Measurements from ENCODE around the gene WDR90.

Gene WDR90

DNA sequence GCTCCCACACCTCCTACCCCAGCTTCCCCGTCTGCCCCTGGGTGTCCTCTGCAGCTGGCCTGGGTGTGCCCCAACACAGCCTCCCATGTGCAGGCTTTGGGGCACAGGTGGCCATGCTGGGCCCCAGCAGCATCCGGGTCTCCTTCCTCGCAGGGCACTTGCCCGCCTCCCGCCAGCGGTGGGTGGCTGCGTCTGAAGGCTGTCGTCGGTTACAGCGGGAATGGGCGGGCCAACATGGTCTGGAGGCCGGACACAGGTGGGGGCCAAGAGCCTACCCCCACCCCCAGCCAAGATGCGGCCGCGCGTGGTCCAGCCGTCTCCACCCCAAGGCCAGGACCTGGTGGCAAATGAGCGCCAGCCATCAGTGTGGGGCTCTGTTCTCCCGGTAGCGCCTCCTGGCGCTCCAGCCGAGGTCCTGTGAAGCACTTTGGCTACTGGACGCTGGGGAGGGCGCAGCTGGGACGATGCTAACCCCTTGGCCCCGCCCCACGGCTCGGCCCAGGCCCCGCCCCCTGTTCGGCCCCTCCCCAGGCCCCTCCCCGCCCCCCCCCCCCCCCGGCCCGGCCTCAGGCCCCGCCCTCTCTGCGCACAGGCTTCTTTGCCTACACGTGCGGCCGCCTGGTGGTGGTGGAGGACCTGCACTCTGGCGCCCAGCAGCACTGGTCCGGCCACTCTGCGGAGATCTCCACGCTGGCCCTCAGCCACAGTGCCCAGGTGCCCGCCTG is 11.5 kb downstream of the WDR90 start:
- DNase-seq (ENCODE audit: low spot score) = peak; percentile 89

DNA sequence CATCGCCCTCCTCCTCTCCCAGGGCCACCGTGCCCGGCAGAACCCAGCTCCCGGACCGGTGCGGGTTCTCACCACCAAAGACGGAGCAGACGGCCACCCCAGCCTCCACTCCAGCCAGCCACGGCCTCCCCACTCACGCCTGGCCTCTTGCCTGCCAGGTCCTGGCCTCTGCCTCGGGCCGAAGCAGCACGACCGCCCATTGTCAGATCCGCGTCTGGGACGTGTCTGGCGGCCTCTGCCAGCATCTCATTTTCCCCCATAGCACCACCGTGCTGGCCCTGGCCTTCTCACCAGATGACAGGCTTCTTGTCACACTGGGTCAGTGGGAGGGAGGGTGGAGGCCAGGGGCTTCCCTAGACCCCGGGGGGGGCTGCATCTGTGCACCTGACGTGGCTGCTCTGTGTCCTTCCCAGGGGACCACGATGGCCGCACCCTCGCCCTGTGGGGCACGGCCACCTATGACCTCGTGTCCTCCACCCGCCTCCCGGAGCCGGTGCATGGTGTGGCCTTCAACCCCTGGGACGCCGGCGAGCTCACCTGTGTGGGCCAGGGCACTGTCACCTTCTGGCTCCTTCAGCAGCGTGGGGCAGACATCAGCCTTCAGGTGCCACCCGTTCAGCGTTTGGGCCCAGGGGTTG is 12.1 kb downstream of the WDR90 start:
- DNase-seq (ENCODE audit: low spot score) = no peak

DNA sequence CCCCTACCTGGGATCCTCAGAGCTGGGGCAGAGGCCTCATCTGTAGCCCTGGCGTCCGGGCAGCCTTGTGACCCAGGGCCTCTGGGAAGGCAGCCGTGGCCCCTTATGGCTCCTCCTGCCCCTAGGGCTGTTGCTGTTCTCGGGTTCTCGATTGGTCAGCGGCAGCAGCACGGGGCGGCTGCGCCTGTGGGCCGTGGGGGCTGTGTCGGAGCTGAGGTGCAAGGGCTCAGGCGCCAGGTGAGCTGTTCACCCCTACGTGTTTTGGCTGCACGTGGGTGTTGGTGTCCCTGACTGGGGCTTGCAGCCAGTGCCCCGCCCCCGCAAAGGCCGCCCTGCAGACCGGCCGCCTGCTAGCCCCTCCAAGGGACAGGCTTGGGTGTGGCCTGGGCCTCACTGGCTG is 12.9 kb downstream of the WDR90 start:
- DNase-seq (ENCODE audit: low spot score) = no peak

DNA sequence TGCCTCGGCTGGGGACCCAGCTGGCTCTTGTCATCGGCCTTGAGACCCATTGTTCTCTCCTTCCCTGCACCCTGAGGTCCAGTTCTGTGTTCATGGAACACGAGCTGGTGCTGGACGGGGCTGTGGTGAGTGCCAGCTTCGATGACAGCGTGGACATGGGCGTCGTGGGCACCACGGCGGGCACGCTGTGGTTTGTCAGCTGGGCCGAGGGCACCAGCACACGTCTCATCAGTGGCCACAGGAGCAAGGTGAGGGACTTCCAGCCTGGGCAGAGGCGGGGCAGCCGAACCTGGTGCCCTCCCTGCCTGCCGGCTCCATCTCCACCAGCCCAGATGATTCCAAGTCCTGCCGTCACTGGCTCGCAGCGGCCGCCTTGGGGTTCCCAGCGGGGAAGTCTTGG is 13.4 kb downstream of the WDR90 start:
- no peak for DNase-seq (ENCODE audit: low spot score)

DNA sequence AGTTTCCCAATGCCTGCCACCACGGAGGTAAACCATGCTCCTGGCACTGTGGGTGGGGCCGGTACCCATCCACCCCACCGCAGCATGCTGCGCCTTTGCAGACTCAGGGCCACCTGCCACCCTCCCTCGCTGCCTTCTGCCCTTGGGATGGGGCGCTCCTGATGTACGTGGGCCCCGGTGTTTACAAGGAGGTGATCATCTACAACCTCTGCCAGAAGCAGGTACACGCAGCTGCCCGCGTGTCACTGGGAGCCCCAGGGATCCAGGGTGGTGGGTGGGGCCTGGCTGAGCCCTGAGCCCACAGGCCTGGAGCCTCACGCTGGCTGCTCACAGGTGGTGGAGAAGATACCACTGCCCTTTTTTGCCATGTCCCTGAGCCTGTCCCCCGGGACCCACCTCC is 17.4 kb downstream of the WDR90 start:
- DNase-seq (ENCODE audit: low spot score) = no peak

DNA sequence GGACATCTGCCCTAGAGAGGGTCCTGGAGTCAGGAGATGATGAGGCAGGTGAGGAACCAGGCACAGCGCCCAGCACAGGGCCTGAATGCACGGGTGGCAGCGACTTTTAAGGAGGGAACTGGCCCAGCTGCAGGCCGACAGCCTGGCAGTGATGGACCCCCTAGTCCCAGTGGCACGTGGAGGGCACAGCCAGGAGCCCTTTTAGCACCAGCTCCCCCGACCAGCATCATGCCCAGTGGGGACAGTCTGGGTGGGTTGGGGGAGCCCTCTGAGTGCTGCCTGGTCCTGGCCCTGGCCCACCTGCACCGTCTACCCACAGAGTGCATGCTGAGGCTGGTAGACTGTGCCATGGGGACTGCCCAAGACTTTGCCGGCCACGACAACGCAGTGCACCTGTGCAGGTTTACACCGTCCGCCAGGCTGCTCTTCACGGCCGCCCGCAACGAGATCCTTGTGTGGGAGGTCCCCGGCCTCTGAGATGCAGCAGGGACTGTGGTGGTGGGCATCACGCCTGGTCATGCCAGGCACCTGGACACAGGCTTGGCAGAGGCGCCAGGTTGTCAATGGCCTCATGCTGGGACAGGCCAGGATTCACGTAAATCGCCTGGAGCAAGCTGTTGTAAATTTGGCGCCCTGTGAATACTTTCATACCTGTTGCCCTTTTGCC is 18.1 kb downstream of the WDR90 start:
- no peak for DNase-seq (ENCODE audit: low spot score)

DNA sequence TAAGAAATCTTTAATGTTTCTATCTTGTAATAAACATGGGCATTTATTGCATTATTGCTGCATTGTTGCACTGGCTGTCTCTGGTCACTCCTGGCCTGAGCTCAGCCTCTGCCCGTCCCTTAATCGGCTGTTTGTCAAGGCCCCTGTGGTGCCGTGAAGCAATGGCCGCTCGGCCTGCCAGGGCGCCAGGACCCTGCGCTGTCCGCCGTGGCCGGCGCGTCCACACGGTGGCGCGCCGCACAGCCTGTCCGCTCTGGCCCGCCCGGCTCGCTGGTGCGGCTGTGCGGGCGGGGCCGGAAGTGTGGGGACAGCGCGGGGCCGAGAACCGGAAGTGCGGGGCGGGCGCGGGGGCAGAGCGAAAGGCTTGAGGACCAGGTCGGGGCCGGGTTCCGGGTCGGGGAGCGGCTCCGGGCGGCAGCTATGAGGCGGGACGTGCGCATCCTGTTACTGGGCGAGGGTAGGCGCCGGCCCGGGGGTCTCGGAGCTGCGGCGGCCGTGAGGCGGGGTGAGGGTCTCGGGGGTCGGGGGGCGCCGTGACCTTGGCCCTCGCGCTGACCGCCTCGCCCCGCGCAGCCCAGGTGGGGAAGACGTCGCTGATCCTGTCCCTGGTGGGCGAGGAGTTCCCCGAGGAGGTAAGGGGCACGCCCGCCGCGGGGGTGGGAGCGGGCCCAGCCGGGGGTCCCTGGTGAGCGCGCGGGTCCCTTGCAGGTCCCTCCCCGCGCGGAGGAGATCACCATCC is 18.8 kb downstream of the WDR90 start, which contains the start of gene RHOT2:
Gene RHOT2, plus strand, starts transcription at position 353 of the 739 bp plus-strand sequence. Its CDS starts 68 bp downstream, at position 421.
- peak; percentile 93 for DNase-seq (ENCODE audit: low spot score)

DNA sequence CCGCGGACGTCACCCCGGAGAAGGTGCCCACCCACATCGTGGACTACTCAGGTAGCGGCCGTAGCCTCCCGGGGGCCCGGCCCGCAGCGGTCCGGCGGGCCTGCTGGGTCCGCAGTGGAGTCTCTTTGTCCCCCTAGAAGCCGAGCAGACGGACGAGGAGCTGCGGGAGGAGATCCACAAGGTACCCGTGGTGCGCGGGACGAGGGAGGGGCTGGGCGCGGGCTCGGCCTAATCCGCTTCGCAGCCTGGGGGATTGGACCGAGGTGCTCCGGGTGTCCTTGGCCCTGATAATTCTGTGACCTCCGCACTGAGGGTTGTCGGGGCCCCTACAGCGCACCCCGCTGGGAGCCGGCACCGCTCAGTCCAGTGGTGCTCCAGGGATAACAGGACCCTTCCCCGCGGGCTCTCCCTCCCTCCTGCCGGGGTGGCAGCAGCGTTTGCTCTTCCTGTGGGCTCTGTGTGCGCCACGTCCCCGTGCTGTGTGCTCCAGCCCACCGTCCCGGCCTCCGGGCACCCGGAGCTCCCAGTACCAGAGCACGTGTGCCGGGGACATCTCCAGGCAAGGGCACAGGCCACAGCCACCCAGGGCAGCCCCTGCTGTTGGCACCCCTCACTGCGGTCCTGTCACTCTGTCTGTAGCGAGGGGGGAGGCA is 19.5 kb downstream of the WDR90 start:
- DNase-seq (ENCODE audit: low spot score) = no peak

DNA sequence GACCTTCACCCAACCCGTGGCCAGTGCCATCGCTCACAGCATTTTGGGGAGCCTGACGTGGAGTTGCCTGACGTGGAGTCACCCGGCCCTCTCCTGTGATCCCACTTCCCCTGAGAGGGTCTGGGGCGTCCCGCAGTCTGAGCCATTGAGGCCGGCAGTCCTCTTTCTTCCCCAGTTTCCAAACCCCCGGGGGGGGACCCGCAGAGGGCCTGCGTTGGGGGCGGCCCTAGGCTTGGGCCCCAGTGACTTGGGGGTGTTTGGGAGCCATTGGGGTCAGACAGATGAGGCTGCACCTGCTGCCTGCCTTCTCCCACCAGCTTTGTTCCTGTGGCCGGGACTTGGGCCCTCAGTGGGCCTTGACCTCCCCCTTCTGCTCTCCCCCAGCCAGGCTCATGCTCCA is 20.5 kb downstream of the WDR90 start:
- no peak for DNase-seq (ENCODE audit: low spot score)

DNA sequence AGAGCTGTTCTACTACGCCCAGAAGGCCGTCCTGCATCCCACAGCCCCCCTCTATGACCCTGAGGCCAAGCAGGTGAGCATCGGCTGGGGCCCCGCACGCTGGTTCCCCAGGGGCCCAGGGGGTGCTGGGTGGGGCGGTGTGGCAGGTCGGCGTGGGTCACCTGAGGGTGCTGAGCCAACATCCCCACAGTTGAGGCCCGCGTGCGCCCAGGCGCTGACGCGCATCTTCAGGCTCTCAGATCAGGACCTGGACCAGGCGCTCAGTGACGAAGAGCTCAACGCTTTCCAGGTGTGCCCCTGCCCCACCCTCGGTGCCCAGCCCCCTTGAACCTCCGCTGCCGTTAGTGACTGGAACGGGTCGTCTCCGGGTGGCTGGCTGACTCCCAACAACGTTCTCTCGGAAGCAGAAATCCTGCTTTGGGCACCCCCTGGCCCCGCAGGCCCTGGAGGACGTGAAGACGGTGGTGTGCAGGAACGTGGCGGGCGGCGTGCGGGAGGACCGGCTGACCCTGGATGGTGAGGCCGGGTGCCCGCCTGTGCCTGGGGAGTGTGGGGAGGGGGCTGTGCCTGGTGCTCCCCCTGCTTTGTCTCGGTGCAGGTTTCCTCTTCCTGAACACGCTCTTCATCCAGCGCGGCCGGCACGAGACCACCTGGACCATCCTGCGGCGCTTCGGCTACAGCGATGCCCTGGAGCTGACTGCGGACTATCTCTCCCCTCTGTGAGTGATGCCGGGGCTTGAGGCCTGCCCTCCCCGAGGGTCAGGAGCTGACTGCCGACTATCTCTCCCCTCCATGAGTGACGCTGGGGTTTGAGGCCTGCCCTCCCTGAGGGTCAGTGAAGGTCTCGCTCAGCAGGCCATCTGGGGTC is 21.6 kb downstream of the WDR90 start:
- no peak for DNase-seq (ENCODE audit: low spot score)

DNA sequence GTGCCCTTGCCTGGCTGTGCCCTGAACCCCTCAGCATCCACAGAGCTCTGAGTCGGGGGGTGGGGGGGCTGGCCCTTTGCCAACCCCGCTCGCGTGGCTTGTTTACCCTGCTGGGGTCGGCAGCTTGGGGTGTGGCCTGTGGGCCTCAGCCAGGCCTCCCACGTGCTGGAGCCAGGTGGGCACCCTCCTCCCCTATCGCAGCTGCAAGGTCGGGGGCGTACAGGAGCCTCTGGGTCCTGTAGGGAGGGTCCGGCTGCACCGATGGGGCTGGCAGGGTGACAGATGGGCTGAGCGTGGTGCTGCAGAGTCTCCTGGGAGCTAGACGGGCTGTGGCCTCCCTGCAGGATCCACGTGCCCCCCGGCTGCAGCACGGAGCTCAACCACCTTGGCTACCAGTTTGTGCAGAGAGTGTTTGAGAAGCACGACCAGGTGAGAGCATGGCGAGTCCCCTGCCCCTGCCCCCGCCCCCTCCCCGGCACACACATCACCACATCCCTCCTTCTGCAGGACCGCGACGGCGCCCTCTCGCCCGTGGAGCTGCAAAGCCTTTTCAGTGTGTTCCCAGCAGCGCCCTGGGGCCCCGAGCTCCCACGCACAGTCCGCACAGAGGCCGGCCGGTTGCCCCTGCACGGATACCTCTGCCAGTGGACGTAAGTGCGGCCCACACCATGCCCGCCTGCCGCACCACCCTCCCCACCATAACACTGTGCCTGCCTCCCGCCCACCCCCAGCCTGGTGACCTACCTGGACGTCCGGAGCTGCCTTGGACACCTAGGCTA is 22.4 kb downstream of the WDR90 start:
- no peak for DNase-seq (ENCODE audit: low spot score)

DNA sequence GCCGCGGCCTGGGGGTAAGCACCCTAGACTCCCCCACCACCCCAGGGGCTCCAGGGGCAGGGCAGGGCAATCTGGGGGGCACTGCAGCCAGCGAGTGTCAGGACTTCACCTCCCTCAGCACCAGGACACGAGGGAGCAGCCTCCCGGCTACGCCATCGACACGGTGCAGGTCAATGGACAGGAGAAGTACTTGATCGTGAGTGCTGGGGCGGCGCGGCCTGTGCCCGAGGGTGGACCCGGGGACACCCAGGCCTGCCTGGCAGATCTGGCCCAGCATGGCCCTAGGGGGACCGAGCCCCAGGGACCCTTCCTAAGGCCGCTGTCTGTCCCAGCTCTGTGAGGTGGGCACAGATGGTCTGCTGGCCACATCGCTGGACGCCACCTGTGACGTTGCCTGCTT is 23.2 kb downstream of the WDR90 start:
- DNase-seq (ENCODE audit: low spot score) = no peak

DNA sequence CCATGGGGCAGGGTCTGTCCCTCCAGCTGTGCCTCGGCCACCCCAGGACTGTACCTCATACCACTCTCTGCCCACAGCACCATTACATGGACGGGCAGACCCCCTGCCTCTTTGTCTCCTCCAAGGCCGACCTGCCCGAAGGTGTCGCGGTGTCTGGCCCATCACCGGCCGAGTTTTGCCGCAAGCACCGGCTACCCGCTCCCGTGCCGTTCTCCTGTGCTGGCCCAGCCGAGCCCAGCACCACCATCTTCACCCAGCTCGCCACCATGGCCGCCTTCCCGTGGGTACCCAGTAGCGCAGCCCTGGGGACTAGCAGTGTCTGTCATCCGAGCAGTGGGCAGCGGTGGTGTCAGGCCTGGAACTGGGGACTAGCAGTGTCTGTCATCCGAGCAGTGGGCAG is 23.7 kb downstream of the WDR90 start:
- no peak for DNase-seq (ENCODE audit: low spot score)

DNA sequence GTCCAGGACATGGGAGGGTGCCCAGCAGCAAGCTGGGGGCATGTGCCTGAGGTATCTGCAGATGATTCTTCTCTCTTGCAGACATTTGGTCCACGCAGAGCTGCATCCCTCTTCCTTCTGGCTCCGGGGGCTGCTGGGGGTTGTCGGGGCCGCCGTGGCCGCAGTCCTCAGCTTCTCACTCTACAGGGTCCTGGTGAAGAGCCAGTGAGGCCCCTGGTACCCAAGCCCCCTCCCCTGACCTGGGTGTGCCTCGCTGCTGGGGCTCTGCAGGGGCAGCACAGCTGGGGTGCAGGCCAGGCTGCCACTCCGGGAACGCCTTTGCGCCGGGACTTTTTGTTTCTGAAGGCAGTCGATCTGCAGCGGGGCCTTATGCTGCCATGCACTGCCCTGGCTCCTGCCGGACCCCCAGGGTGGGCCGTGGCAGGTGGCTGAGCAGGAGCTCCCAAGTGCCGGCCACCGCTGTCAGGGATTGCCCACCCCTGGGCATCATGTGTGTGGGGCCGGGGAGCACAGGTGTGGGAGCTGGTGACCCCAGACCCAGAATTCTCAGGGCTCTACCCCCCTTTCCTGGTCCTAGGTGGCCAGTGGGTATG is 24.3 kb downstream of the WDR90 start:
- DNase-seq (ENCODE audit: low spot score) = no peak

DNA sequence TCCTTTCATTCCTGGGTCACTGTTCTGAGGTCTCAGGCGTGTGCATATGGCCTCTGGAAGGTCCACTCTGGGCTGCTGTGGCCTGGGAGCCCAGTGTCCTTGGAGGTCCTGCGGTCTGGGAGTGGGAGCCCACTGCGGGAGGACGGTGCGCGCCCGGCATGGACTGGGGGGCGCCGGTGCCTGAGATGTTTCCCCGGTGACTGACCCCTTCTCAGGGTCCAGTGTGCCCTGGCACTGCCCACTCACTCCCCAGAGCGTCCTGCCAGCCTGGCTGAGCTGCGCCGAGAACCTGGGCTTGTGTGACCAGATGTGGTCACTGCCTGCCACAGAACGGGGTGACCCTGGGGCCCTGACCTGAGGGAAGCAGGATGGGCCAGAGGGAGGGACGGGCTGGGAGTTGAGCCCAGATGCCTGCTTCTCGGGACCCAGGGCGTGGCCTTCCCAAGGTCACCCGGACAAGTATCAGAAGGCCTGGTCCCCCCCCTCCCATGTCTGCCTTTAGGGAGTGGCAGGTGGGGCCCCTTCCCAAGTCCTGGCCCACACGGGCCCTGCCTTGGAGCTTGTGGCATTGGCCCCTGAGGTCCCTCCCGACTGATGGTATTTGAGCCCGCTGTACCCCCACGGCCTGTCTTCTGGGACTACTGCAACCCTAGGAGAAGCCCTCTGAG is 25.2 kb downstream of the WDR90 start:
- DNase-seq (ENCODE audit: low spot score) = no peak

DNA sequence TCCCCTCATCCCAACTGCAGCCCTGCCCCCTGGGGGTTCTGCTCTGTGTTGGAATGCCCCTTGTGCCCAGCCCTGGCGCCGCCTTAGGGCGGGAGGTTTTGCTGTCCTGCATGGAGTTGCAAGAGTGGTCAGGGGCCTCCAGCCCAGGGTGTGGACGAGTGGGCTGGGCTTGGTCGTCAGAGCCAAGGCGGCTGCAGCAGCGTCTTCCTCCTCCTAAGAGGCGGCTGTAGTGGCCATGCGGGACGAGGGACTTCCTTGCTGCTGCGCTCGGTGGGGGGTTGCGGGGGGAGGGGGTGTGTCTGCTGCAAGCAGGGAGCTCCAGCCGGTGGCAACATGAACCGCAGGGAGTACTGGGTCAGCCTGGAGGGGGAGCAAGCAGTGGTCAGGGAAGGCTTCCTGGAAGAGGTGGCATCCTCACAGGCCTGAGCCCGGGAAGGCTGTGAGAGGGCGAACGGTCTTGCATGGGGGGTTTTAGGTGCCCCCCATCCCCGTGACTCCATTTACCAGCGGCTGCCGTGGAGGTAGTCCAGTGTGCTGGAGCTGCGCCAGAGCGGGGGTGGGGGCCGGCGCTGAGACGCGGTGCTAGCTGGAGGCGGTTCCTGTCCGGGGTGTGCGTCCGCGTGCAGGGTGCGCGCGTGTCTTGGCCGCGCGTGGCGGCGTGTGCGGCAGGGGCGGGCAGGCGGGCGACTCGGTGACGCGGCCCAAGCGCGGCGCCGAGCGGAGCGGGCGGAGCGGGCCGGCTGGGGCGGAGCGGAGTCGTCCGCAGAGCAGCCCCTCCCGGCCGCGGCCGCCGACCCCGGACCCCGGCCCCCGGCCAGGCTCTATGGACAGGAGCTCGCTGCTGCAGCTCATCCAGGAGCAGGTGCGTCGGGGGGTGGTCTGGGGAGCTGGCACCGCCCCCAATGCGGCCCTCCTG is 26.1 kb downstream of the WDR90 start, which contains the start of gene RHBDL1:
Gene RHBDL1, plus strand, starts transcription at position 704 of the 916 bp plus-strand sequence. Its CDS starts 120 bp downstream, at position 824.
- no peak for DNase-seq (ENCODE audit: low spot score)

DNA sequence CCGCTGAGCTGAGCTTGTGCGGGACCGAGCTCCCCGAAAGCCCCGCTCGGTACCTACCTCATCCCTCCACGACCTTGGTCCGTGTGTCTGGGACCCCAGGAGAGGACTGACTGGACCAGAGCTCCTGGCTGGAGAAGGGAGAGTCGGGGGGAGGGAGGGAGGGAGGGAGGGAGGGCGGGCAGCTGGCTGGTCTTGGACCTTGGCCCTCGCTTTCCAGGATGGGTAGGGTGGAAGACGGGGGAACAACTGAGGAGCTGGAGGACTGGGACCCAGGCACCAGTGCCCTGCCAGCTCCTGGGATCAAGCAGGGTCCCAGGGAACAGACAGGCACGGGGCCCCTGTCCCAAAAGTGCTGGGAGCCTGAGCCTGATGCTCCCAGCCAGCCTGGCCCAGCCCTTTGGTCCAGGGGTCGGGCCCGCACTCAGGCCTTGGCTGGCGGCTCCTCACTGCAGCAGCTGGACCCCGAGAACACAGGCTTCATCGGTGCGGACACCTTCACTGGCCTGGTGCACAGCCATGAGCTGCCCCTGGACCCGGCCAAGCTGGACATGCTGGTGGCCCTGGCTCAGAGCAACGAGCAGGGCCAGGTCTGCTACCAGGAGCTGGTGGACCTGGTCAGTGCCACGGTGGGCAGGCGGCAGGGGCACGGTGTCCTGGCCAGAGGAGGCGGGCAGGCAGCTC is 26.9 kb downstream of the WDR90 start:
- DNase-seq (ENCODE audit: low spot score) = no peak

DNA sequence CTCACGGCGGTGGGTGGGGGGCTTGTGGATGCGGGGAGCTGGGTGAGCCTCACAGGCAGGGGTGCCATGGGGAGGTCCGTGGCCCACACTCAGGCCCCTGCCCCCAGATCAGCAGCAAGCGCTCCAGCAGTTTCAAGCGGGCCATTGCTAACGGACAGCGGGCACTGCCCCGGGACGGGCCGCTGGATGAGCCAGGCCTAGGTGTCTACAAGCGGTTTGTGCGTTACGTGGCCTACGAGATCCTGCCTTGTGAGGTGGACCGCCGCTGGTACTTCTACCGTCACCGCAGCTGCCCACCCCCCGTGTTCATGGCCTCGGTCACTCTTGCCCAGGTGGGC is 27.4 kb downstream of the WDR90 start:
- DNase-seq (ENCODE audit: low spot score) = no peak
